Ascending aorta (tissue), 2 donors: ENCODE results near the gene CPE. TPM values are rescaled to one million over a fixed set of nuclear protein-coding genes. Genes with fewer than 3 reads are reported as not detected.
A peak's percentile ranks its signal among the peaks of the same experiment; 100 is the strongest.

Source experiments
- DNase-seq, 2 donors: peaks; one replicate each; pipeline ENCODE4 v3.0.0-alpha.2; 2019; ENCODE audit warnings: low spot score in 2 of 2
- H3K27ac ChIP-seq, 2 donors: fragments of 200-600 bp; sonication (generic); one replicate each; pipeline ENCODE4 v1.5.1; 2016 to 2017; ENCODE audit warnings: mild to moderate bottlenecking in 1 of 2
- H3K27me3 ChIP-seq: fragments of 200-600 bp; sonication (generic); one replicate; pipeline ENCODE4 v1.5.1; 2017
- H3K36me3 ChIP-seq, 2 donors: fragments of 200-600 bp; sonication (generic); one replicate each; pipeline ENCODE4 v1.5.1; 2016
- H3K4me1 ChIP-seq, 2 donors: fragments of 200-600 bp; sonication (generic); one replicate each; pipeline ENCODE4 v1.5.1; 2016 to 2017; ENCODE audit warnings: mild to moderate bottlenecking in 1 of 2
- H3K4me3 ChIP-seq, 2 donors: fragments of 200-600 bp; sonication (generic); one replicate each; pipeline ENCODE4 v1.5.1; 2016 to 2017; ENCODE audit warnings: mild to moderate bottlenecking in 1 of 2
- H3K9me3 ChIP-seq, 2 donors: fragments of 200-600 bp; sonication (generic); one replicate each; pipeline ENCODE4 v1.5.1; 2016
- CTCF ChIP-seq, 3 experiments: fragments of 200-600 bp in 2 of 3; fragments of 450-650 bp in 1 of 3; sonication (generic) in 2 of 3; IDR thresholded peaks; one replicate each; pipeline ENCODE4 v1.5.1; 2016 to 2019; ENCODE audit warnings: antibody characterized with exemption in 3 of 3, mild to moderate bottlenecking in 1 of 3, moderate library complexity in 1 of 3
- intact Hi-C: fragments of 100-400 bp; cut with DNase I; formaldehyde crosslinking; loops from one replicate; pipeline ENCODE4 v1.15.1; 2023
- total RNA-seq: library from RNA; depleted of rRNA; stranded (reverse); fragments of >200 nt; gene quantifications from one replicate; pipeline ENCODE4 v1.1.0, GENCODE V29; 2016

The CPE gene
- total RNA-seq, 1 donor from 2014 or later, result 199 TPM

GRCh38 chr4:165384598-165384997 lies 5.8 kb downstream of the CPE start:
- H3K9me3 ChIP-seq, result no peaks in the 10 kb centered on the region
- H3K36me3 ChIP-seq, result no peaks in the 10 kb centered on the region
- no peak for TF ChIP-seq CTCF (IDR thresholded peaks at IDR 0.05)
- peaks cover 0 to 17% of the 10 kb centered on the region in 2 donors for H3K4me1 ChIP-seq
- H3K4me3 ChIP-seq, result no peak overlapping the region
- H3K27ac ChIP-seq, result peak overlapping the region; percentile 70 to 88
- DNase-seq, result no peak
- no peaks in the 10 kb centered on the region for H3K27me3 ChIP-seq
- intact Hi-C loops, result loop anchor here (5.0 kb wide), 1 partner anchor 177 kb away; the partner anchor contains the start of gene KLHL2

- TF ChIP-seq CTCF (IDR thresholded peaks at IDR 0.05), result no peak
- intact Hi-C loops, result no loop called here
- no peak overlapping the region for H3K4me3 ChIP-seq
- peak overlapping the region; percentile 70 to 88 for H3K27ac ChIP-seq
- peaks cover 0 to 17% of the 10 kb centered on the region in 2 donors for H3K4me1 ChIP-seq
- H3K27me3 ChIP-seq, result no peaks in the 10 kb centered on the region
- no peaks in the 10 kb centered on the region for H3K9me3 ChIP-seq
- DNase-seq, result no peak
- no peaks in the 10 kb centered on the region for H3K36me3 ChIP-seq
Measured at GRCh38 chr4:165385126-165385525, 6.3 kb downstream of the CPE start.

GRCh38 chr4:165386328-165386727 lies 7.5 kb downstream of the CPE start:
- no peak overlapping the region for H3K27ac ChIP-seq
- no peak overlapping the region for H3K4me3 ChIP-seq
- H3K36me3 ChIP-seq, result no peaks in the 10 kb centered on the region
- no peaks in the 10 kb centered on the region for H3K27me3 ChIP-seq
- no peak for DNase-seq
- H3K4me1 ChIP-seq, result peaks cover 0 to 17% of the 10 kb centered on the region in 2 donors
- TF ChIP-seq CTCF (IDR thresholded peaks at IDR 0.05), result no peak
- intact Hi-C loops, result no loop called here
- H3K9me3 ChIP-seq, result no peaks in the 10 kb centered on the region

- Histone ChIP-seq H3K4me3 (no peak overlapping the region), H3K27ac (no peak overlapping the region), H3K9me3 (no peaks in the 10 kb centered on the region), H3K27me3 (no peaks in the 10 kb centered on the region), H3K36me3 (no peaks in the 10 kb centered on the region), H3K4me1 (peaks cover 0 to 10% of the 10 kb centered on the region in 2 donors)
- no peak for TF ChIP-seq CTCF (IDR thresholded peaks at IDR 0.05)
- no peak for DNase-seq
- intact Hi-C loops, result no loop called here
Measured at GRCh38 chr4:165388756-165389155, 9.9 kb downstream of the CPE start.

GRCh38 chr4:165393051-165393450 lies 14.2 kb downstream of the CPE start:
- TF ChIP-seq CTCF (IDR thresholded peaks at IDR 0.05), result no peak
- intact Hi-C loops, result no loop called here
- H3K4me1 ChIP-seq, result peaks cover 0 to 10% of the 10 kb centered on the region in 2 donors
- no peak overlapping the region for H3K27ac ChIP-seq
- no peaks in the 10 kb centered on the region for H3K27me3 ChIP-seq
- no peaks in the 10 kb centered on the region for H3K36me3 ChIP-seq
- no peaks in the 10 kb centered on the region for H3K9me3 ChIP-seq
- no peak for DNase-seq
- H3K4me3 ChIP-seq, result no peak overlapping the region

- intact Hi-C loops, result no loop called here
Measured at GRCh38 chr4:165393704-165394103, 14.9 kb downstream of the CPE start.

More at GRCh38 chr4:165393704-165394103, 14.9 kb downstream of the CPE start:
- H3K27ac ChIP-seq, result peak overlapping the region in 1 of 2 donors; percentile 45
- no peaks in the 10 kb centered on the region for H3K27me3 ChIP-seq
- no peaks in the 10 kb centered on the region for H3K9me3 ChIP-seq
- TF ChIP-seq CTCF (IDR thresholded peaks at IDR 0.05), result no peak
- H3K36me3 ChIP-seq, result no peaks in the 10 kb centered on the region
- DNase-seq, result no peak
- H3K4me3 ChIP-seq, result no peak overlapping the region
- H3K4me1 ChIP-seq, result peaks cover 0 to 10% of the 10 kb centered on the region in 2 donors
